HG03064 (cell line): ENCODE results near the gene PCBP4.

ENCODE experiments used
- ATAC-seq: cut with Tn5 transposase; IDR thresholded peaks from one replicate; pipeline ENCODE4 v1.9.1; 2021; ENCODE audit warnings: low read depth; ENCODE audit not compliant: unreplicated experiment

Gene PCBP4

GRCh38 chr3:51958603-51959521 lies 8.4 kb downstream of the PCBP4 start:
- no peak for ATAC-seq

- no peak for ATAC-seq
Observed at GRCh38 chr3:51957520-51958205, 9.6 kb downstream of the PCBP4 start.

GRCh38 chr3:51955893-51956770 lies 11.1 kb downstream of the PCBP4 start:
- no peak for ATAC-seq

- ATAC-seq = no peak
Observed at GRCh38 chr3:51955175-51955892, 11.9 kb downstream of the PCBP4 start, which contains the start of gene GPR62. TSS of gene GPR62 (plus strand) at chr3:51955381. CDS start at chr3:51955653, 272 bp downstream.

- no peak for ATAC-seq
Observed at GRCh38 chr3:51954713-51955112, 12.5 kb downstream of the PCBP4 start.

- ATAC-seq = no peak
Observed at GRCh38 chr3:51954105-51954504, 13.1 kb downstream of the PCBP4 start.

- no peak for ATAC-seq
Observed at GRCh38 chr3:51953445-51953844, 13.8 kb downstream of the PCBP4 start.

GRCh38 chr3:51950899-51951298 lies 16.4 kb downstream of the PCBP4 start:
- ATAC-seq = no peak

- ATAC-seq = no peak
Observed at GRCh38 chr3:51949121-51949520, 18.1 kb downstream of the PCBP4 start.

GRCh38 chr3:51948016-51948580 lies 19.2 kb downstream of the PCBP4 start:
- no peak for ATAC-seq

GRCh38 chr3:51947215-51947900 lies 19.9 kb downstream of the PCBP4 start:
- ATAC-seq = no peak

- ATAC-seq = no peak
Observed at GRCh38 chr3:51946796-51947195, 20.5 kb downstream of the PCBP4 start.

GRCh38 chr3:51945926-51946705 lies 21.1 kb downstream of the PCBP4 start:
- ATAC-seq = no peak

GRCh38 chr3:51945031-51945840 lies 22.0 kb downstream of the PCBP4 start:
- ATAC-seq = no peak

GRCh38 chr3:51944451-51945021 lies 22.7 kb downstream of the PCBP4 start:
- no peak for ATAC-seq

GRCh38 chr3:51943451-51944391 lies 23.5 kb downstream of the PCBP4 start:
- no peak for ATAC-seq
